ENCODE data around the gene CRACDL.

The CRACDL gene

GRCh38 chr2:98854682-98855081 is 81.3 kb downstream of the CRACDL start:
- DNase-seq (ENCODE audit: low read depth in 2 of 2), result no peak

GRCh38 chr2:98852932-98853331 is 83.1 kb downstream of the CRACDL start:
- DNase-seq (ENCODE audit: low read depth in 2 of 2), result no peak

GRCh38 chr2:98850074-98850473 is 86.0 kb downstream of the CRACDL start:
- DNase-seq (ENCODE audit: low read depth in 2 of 2), result no peak

- no peak for DNase-seq (ENCODE audit: low read depth in 2 of 2)
Observed at GRCh38 chr2:98849113-98849512, 86.9 kb downstream of the CRACDL start.

GRCh38 chr2:98847853-98848252 is 88.2 kb downstream of the CRACDL start:
- no peak for DNase-seq (ENCODE audit: low read depth in 2 of 2)

- no peak for DNase-seq (ENCODE audit: low read depth in 2 of 2)
Observed at GRCh38 chr2:98846041-98846440, 90.0 kb downstream of the CRACDL start.

GRCh38 chr2:98842136-98842535 is 93.9 kb downstream of the CRACDL start:
- no peak for DNase-seq (ENCODE audit: low read depth in 2 of 2)

GRCh38 chr2:98839292-98839691 is 96.7 kb downstream of the CRACDL start:
- DNase-seq (ENCODE audit: low read depth in 2 of 2), result no peak

- no peak for DNase-seq (ENCODE audit: low read depth in 2 of 2)
Observed at GRCh38 chr2:98835831-98836385, 100.1 kb downstream of the CRACDL start.

- DNase-seq (ENCODE audit: low read depth in 2 of 2), result no peak
Observed at GRCh38 chr2:98833917-98834263, 102.1 kb downstream of the CRACDL start.

GRCh38 chr2:98833172-98833916 is 102.7 kb downstream of the CRACDL start:
- no peak for DNase-seq (ENCODE audit: low read depth in 2 of 2)

- DNase-seq (ENCODE audit: low read depth in 2 of 2), result no peak
Observed at GRCh38 chr2:98832172-98832571, 103.9 kb downstream of the CRACDL start.

GRCh38 chr2:98830571-98831145 is 105.4 kb downstream of the CRACDL start:
- no peak for DNase-seq (ENCODE audit: low read depth in 2 of 2)

GRCh38 chr2:98829581-98830270 is 106.3 kb downstream of the CRACDL start:
- DNase-seq (ENCODE audit: low read depth in 2 of 2), result no peak

- DNase-seq (ENCODE audit: low read depth in 2 of 2), result no peak
Observed at GRCh38 chr2:98828793-98829371, 107.1 kb downstream of the CRACDL start.

GRCh38 chr2:98828369-98828744 is 107.7 kb downstream of the CRACDL start:
- DNase-seq (ENCODE audit: low read depth in 2 of 2), result no peak

GRCh38 chr2:98827625-98828368 is 108.2 kb downstream of the CRACDL start:
- no peak for DNase-seq (ENCODE audit: low read depth in 2 of 2)

GRCh38 chr2:98826856-98827255 is 109.2 kb downstream of the CRACDL start:
- no peak for DNase-seq (ENCODE audit: low read depth in 2 of 2)

- no peak for DNase-seq (ENCODE audit: low read depth in 2 of 2)
Observed at GRCh38 chr2:98825858-98826257, 110.2 kb downstream of the CRACDL start.

- no peak for DNase-seq (ENCODE audit: low read depth in 2 of 2)
Observed at GRCh38 chr2:98825404-98825803, 110.6 kb downstream of the CRACDL start.

GRCh38 chr2:98825020-98825350 is 111.0 kb downstream of the CRACDL start:
- no peak for DNase-seq (ENCODE audit: low read depth in 2 of 2)
